Activated CD8-positive, alpha-beta memory T cell treated with anti-CD3 and anti-CD28 coated beads, Interleukin-2, amount 10 ng/mL, durations not matched to agents 7 days and 5 days (primary cell): ENCODE measurements around the gene PVALEF. TPM values are rescaled to one million over a fixed set of nuclear protein-coding genes. Genes with fewer than 3 reads are reported as not detected.

Source experiments
- ATAC-seq: fragments of 150-1000 bp; cut with Tn5 transposase; one replicate; pipeline ENCODE4 v1.10.0; 2021; ENCODE audit warnings: moderate library complexity
- CTCF ChIA-PET: fragments of 350-600 bp; sonication (Branson Sonifier 250); formaldehyde crosslinking; loops from one replicate; lab custom pipeline; 2021; ENCODE audit warnings: antibody characterized with exemption; lab: Charles Lee
- DNase-seq: peaks from one replicate; pipeline ENCODE4 v3.0.0-alpha.2; 2020
- H3K27ac Mint-ChIP-seq: one replicate; pipeline ENCODE4 v1.8.0; 2021; ENCODE audit warnings: mild to moderate bottlenecking, mixed read lengths
- H3K27me3 Mint-ChIP-seq: one replicate; pipeline ENCODE4 v1.8.0; 2021; ENCODE audit warnings: mixed read lengths
- H3K36me3 Mint-ChIP-seq: one replicate; pipeline ENCODE4 v1.8.0; 2021; ENCODE audit warnings: mild to moderate bottlenecking, mixed read lengths
- H3K4me1 Mint-ChIP-seq: one replicate; pipeline ENCODE4 v1.8.0; 2021; ENCODE audit warnings: mixed read lengths
- H3K4me3 Mint-ChIP-seq: one replicate; pipeline ENCODE4 v1.8.0; 2021; ENCODE audit warnings: mild to moderate bottlenecking, moderate library complexity, mixed read lengths
- H3K9me3 Mint-ChIP-seq: one replicate; pipeline ENCODE4 v1.8.0; 2022; ENCODE audit warnings: low read depth, mixed read lengths
- total RNA-seq, 2 experiments: library from RNA; stranded (reverse); gene quantifications; one replicate each; pipeline ENCODE4 v1.2.3, GENCODE V29; 2021

Gene PVALEF
- total RNA-seq, 2 experiments from 2014 or later = not detected

- Mint-ChIP-seq H3K4me1 (no peaks in the 10 kb centered on the region), H3K4me3 (no peak overlapping the region), H3K36me3 (no peaks in the 10 kb centered on the region), H3K27me3 (no peaks in the 10 kb centered on the region), H3K9me3 (no peaks in the 10 kb centered on the region), H3K27ac (no peak overlapping the region)
- DNase-seq (no peak), ATAC-seq (no peak)
- CTCF ChIA-PET = no interaction called here
These were observed 14.6 kb downstream of the PVALEF start for GRCh38 chr17:81179861-81180260.

- no peak overlapping the region for H3K27ac Mint-ChIP-seq
- ATAC-seq (no peak), DNase-seq (no peak)
- H3K36me3 Mint-ChIP-seq = no peaks in the 10 kb centered on the region
- no peak overlapping the region for H3K4me3 Mint-ChIP-seq
- no peaks in the 10 kb centered on the region for H3K27me3 Mint-ChIP-seq
- CTCF ChIA-PET = no interaction called here
- H3K9me3 Mint-ChIP-seq = no peaks in the 10 kb centered on the region
- H3K4me1 Mint-ChIP-seq = no peaks in the 10 kb centered on the region
These were observed 15.8 kb downstream of the PVALEF start for GRCh38 chr17:81180836-81181810.

GRCh38 chr17:81181811-81182185 is 16.5 kb downstream of the PVALEF start:
- DNase-seq = no peak
- ATAC-seq = no peak
- no peak overlapping the region for H3K4me3 Mint-ChIP-seq
- no peaks in the 10 kb centered on the region for H3K4me1 Mint-ChIP-seq
- H3K27ac Mint-ChIP-seq = no peak overlapping the region
- CTCF ChIA-PET = no interaction called here
- H3K9me3 Mint-ChIP-seq = no peaks in the 10 kb centered on the region
- H3K36me3 Mint-ChIP-seq = no peaks in the 10 kb centered on the region
- H3K27me3 Mint-ChIP-seq = no peaks in the 10 kb centered on the region

DNA sequence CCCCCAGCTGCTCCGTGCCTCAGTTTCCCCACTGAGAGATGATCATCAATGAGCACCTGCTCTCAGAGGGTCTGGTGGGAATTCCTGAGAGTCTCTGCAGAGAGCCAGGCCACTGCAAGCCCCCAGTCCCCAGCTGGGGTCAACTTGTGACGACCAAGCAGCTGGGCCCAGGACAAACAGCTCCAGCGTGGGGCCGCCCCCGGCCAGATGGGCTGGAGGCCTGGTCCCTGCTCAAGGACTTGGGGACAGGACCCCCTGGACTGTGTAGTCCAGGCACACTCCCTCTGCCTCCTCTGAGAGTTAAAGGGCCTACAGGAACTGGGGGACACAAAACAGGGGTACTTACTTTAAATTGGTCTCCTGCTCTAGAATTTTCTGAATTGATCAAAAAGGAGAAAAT is 17.3 kb downstream of the PVALEF start:
- CTCF ChIA-PET = no interaction called here

DNA sequence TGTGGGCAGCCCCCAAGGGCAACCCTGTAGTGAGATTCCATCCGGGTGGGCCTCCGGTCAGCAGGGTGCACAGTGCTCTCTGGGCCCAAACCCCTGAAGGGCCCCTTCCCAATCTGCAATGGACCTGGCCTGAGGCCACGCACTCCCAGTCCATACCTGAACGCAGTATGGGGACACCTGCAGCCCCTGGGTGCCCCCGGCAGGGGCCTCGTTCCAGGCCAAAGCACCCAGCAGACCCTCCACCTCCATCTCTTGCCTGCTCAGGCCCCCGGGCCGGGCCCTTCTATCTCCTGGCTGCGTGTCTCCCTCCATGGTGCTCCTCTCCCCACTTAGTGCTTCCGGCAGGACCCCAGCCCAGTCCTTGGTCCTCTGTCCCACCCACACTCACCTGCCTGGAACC is 18.0 kb downstream of the PVALEF start:
- no peak for DNase-seq
- H3K4me1 Mint-ChIP-seq = no peaks in the 10 kb centered on the region
- no peaks in the 10 kb centered on the region for H3K9me3 Mint-ChIP-seq
- H3K27ac Mint-ChIP-seq = no peak overlapping the region
- H3K27me3 Mint-ChIP-seq = no peaks in the 10 kb centered on the region
- CTCF ChIA-PET = no interaction called here
- H3K36me3 Mint-ChIP-seq = no peaks in the 10 kb centered on the region
- no peak overlapping the region for H3K4me3 Mint-ChIP-seq
- ATAC-seq = no peak

More for the DNA sequence above, 17.3 kb downstream of the PVALEF start:
- Mint-ChIP-seq H3K4me3 (no peak overlapping the region), H3K9me3 (no peaks in the 10 kb centered on the region), H3K27me3 (no peaks in the 10 kb centered on the region), H3K36me3 (no peaks in the 10 kb centered on the region), H3K27ac (no peak overlapping the region), H3K4me1 (no peaks in the 10 kb centered on the region)
- ATAC-seq (no peak), DNase-seq (no peak)

DNA sequence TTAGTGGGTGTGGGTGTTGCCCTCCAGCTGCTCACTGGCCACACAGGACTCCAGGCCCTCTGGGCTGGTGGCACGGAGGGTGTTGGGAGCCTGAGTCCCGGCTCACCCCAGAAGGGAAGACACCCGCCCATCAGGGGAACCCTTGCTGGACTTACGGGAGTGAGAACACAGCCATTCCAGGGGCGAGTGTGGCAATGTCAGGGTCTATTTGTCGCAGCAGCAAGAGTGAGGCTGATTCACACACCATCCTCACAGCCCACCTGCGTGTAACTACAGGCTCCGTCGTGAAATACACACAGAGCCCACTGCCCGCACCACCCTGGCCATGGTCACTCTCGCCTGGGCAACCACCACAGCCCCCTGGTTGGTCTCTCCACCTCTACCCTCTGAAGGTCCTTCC is 18.5 kb downstream of the PVALEF start:
- Mint-ChIP-seq H3K9me3 (no peaks in the 10 kb centered on the region), H3K4me1 (no peaks in the 10 kb centered on the region), H3K27ac (no peak overlapping the region), H3K4me3 (no peak overlapping the region), H3K36me3 (no peaks in the 10 kb centered on the region), H3K27me3 (no peaks in the 10 kb centered on the region)
- ATAC-seq (no peak), DNase-seq (no peak)
- CTCF ChIA-PET = interaction anchor here (1.3 kb wide), 1 partner anchor 10 kb away, joined by 3 read pairs; no protein-coding TSS in a partner anchor

- Mint-ChIP-seq H3K27me3 (no peaks in the 10 kb centered on the region), H3K27ac (no peak overlapping the region), H3K36me3 (no peaks in the 10 kb centered on the region), H3K4me1 (no peaks in the 10 kb centered on the region), H3K9me3 (no peaks in the 10 kb centered on the region), H3K4me3 (no peak overlapping the region)
- CTCF ChIA-PET = interaction anchor here (1.3 kb wide), 1 partner anchor 11 kb away, joined by 3 read pairs; no protein-coding TSS in a partner anchor
- ATAC-seq (no peak), DNase-seq (no peak)
These were observed 19.2 kb downstream of the PVALEF start for GRCh38 chr17:81184555-81184954.

GRCh38 chr17:81186203-81186602 is 20.9 kb downstream of the PVALEF start:
- H3K36me3 Mint-ChIP-seq = no peaks in the 10 kb centered on the region
- ATAC-seq = no peak
- H3K27ac Mint-ChIP-seq = no peak overlapping the region
- DNase-seq = no peak
- no peaks in the 10 kb centered on the region for H3K9me3 Mint-ChIP-seq
- H3K27me3 Mint-ChIP-seq = no peaks in the 10 kb centered on the region
- no peak overlapping the region for H3K4me3 Mint-ChIP-seq
- CTCF ChIA-PET = no interaction called here
- no peaks in the 10 kb centered on the region for H3K4me1 Mint-ChIP-seq

- ATAC-seq (no peak), DNase-seq (no peak)
- H3K4me3 Mint-ChIP-seq = no peak overlapping the region
- H3K27me3 Mint-ChIP-seq = no peaks in the 10 kb centered on the region
- H3K4me1 Mint-ChIP-seq = no peaks in the 10 kb centered on the region
- H3K9me3 Mint-ChIP-seq = no peaks in the 10 kb centered on the region
- CTCF ChIA-PET = no interaction called here
- no peaks in the 10 kb centered on the region for H3K36me3 Mint-ChIP-seq
- H3K27ac Mint-ChIP-seq = no peak overlapping the region
These were observed 21.8 kb downstream of the PVALEF start for GRCh38 chr17:81187120-81187519.

- Mint-ChIP-seq H3K27ac (no peak overlapping the region), H3K27me3 (no peaks in the 10 kb centered on the region), H3K4me3 (no peak overlapping the region), H3K4me1 (no peaks in the 10 kb centered on the region), H3K9me3 (no peaks in the 10 kb centered on the region), H3K36me3 (no peaks in the 10 kb centered on the region)
- ATAC-seq (no peak), DNase-seq (no peak)
- CTCF ChIA-PET = no interaction called here
These were observed 22.5 kb downstream of the PVALEF start for GRCh38 chr17:81187586-81188490.

GRCh38 chr17:81188491-81188840 is 23.2 kb downstream of the PVALEF start:
- no peaks in the 10 kb centered on the region for H3K4me1 Mint-ChIP-seq
- no peak overlapping the region for H3K4me3 Mint-ChIP-seq
- DNase-seq (no peak), ATAC-seq (no peak)
- no peaks in the 10 kb centered on the region for H3K9me3 Mint-ChIP-seq
- no peak overlapping the region for H3K27ac Mint-ChIP-seq
- no peaks in the 10 kb centered on the region for H3K27me3 Mint-ChIP-seq
- no peaks in the 10 kb centered on the region for H3K36me3 Mint-ChIP-seq
- CTCF ChIA-PET = no interaction called here

- ATAC-seq (no peak), DNase-seq (no peak)
- CTCF ChIA-PET = no interaction called here
These were observed 23.7 kb downstream of the PVALEF start for GRCh38 chr17:81189016-81189415.

DNA sequence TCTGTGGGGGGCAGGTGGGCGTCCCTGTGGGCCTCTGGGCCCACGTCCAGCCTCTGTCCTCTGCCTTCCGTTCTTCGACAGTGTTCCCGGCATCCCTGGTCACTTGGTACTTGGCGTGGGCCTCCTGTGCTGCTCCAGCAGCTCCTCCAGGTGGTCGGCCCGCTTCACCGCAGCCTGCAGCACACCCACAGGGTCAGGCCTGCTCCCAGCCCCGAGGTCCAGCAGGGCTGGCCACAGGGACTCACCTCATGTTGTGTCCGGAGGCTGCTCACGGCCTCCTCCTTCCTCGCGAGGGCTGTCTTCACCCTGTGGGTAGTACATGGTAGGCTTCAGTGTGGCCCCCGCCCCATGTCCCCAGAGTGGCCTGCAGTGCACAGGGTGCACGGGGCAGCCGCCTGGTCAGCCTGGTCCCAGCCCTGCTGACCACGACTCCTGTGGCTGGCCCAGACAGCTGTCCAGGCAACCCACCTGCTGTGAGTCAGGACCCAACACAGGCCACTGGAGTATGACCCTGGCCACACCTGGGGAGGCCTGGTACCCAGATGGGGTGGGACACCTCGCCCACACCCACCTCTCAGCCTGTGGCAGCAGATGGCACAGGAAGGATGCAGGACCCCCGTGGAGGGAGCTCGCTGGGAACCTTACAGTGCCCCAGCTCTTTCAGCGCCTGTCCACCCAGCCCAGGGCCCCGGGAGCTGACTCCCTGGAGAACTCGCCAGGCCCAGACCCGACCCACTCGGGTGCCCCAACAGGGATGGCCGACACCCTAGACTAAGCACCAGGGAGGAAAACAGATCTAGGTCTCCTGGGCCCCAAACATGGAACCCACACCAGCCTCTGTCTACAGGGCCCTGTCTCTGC is 24.6 kb downstream of the PVALEF start:
- H3K27ac Mint-ChIP-seq = no peak overlapping the region
- CTCF ChIA-PET = no interaction called here
- ATAC-seq (no peak), DNase-seq (no peak)
- no peak overlapping the region for H3K4me3 Mint-ChIP-seq
- no peaks in the 10 kb centered on the region for H3K27me3 Mint-ChIP-seq
- no peaks in the 10 kb centered on the region for H3K4me1 Mint-ChIP-seq
- no peaks in the 10 kb centered on the region for H3K36me3 Mint-ChIP-seq
- no peaks in the 10 kb centered on the region for H3K9me3 Mint-ChIP-seq

More at GRCh38 chr17:81189016-81189415, 23.7 kb downstream of the PVALEF start:
- no peak overlapping the region for H3K4me3 Mint-ChIP-seq
- no peaks in the 10 kb centered on the region for H3K4me1 Mint-ChIP-seq
- H3K27ac Mint-ChIP-seq = no peak overlapping the region
- H3K27me3 Mint-ChIP-seq = no peaks in the 10 kb centered on the region
- no peaks in the 10 kb centered on the region for H3K36me3 Mint-ChIP-seq
- no peaks in the 10 kb centered on the region for H3K9me3 Mint-ChIP-seq
